NCI-H1105 (cell line): Measurements from ENCODE around the gene INSR.
"Not testable (repeated sequence)": the region's sequence is repeated elsewhere in the genome, so short reads cannot be mapped to it uniquely, and the experiment has no call there.

Experiments
- DNase-seq: peaks from one replicate; lab custom pipeline; 2025; lab: John Stamatoyannopoulos, UW

INSR gene

GRCh38 chr19:7293762-7294557 is at the start of gene INSR:
INSR (minus strand) TSS chr19:7294414; CDS start chr19:7293891, 523 bp downstream.
- peak; percentile 86 for DNase-seq

GRCh38 chr19:7342143-7342542 is 47.9 kb upstream of the INSR start:
- DNase-seq: no peak

- peak; percentile 59 for DNase-seq
Measured at GRCh38 chr19:7340959-7341837, 47.0 kb upstream of the INSR start.

- no peak for DNase-seq
Measured at GRCh38 chr19:7337380-7338194, 43.4 kb upstream of the INSR start.

GRCh38 chr19:7336321-7336973 is 42.2 kb upstream of the INSR start:
- no peak for DNase-seq

- DNase-seq: no peak
Measured at GRCh38 chr19:7333198-7334118, 39.2 kb upstream of the INSR start.

- DNase-seq: no peak
Measured at GRCh38 chr19:7331446-7331845, 37.2 kb upstream of the INSR start.

- no peak for DNase-seq
Measured at GRCh38 chr19:7328647-7329046, 34.4 kb upstream of the INSR start.

- DNase-seq: no peak
Measured at GRCh38 chr19:7327802-7328201, 33.6 kb upstream of the INSR start.

- DNase-seq: no peak
Measured at GRCh38 chr19:7326105-7326877, 32.1 kb upstream of the INSR start.

- DNase-seq: no peak
Measured at GRCh38 chr19:7318176-7318575, 24.0 kb upstream of the INSR start.

- no peak for DNase-seq
Measured at GRCh38 chr19:7312816-7313215, 18.6 kb upstream of the INSR start.

- DNase-seq: no peak
Measured at GRCh38 chr19:7311911-7312310, 17.7 kb upstream of the INSR start.

GRCh38 chr19:7308327-7308726 is 14.1 kb upstream of the INSR start:
- not testable (repeated sequence) for DNase-seq

GRCh38 chr19:7307590-7308218 is 13.5 kb upstream of the INSR start:
- no peak for DNase-seq

GRCh38 chr19:7304200-7304599 is 10.0 kb upstream of the INSR start:
- no peak for DNase-seq

- no peak for DNase-seq
Measured at GRCh38 chr19:7303470-7303869, 9.3 kb upstream of the INSR start.

GRCh38 chr19:7301525-7301924 is 7.3 kb upstream of the INSR start:
- DNase-seq: no peak

GRCh38 chr19:7297742-7298141 is 3.5 kb upstream of the INSR start:
- no peak for DNase-seq
